Measurements from ENCODE around the gene NUDT6. TPM values are rescaled to one million over a fixed set of nuclear protein-coding genes. Genes with fewer than 3 reads are reported as not detected.

The NUDT6 gene
- polyA plus RNA-seq, 3 donors: 13.7 to 19.5 (median 18.9) TPM

- peak; percentile 74 to 92 (median 82) for DNase-seq (ENCODE audit: extremely low read depth in 1 of 11, low read depth in 9 of 11, low spot score in 4 of 11)
Measured at GRCh38 chr4:122922877-122923511, 597 bp upstream of the NUDT6 start.

- DNase-seq (ENCODE audit: extremely low read depth in 1 of 11, low read depth in 9 of 11, low spot score in 4 of 11): no peak
Measured at GRCh38 chr4:122921300-122921699, 1.1 kb downstream of the NUDT6 start.

DNA sequence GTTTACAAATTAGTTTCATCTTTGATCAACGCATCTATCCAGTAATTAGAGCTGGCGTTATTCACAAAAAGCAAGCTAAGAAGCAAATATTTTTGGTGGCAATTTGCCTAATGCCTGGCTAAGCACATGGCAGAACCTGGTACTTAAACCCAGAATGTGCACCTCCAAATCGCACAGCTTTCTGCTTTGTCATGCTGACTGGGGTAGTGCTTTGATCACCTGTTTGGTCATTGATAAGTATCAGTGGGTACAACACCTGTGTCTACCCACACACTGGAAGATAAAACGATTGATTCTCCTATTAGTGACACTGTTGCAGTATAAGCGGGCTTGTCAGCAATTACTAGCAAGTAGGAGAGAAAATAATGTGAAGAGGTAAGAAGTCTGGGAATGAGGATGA, 1.9 kb downstream of the NUDT6 start:
- DNase-seq (ENCODE audit: extremely low read depth in 1 of 11, low read depth in 9 of 11, low spot score in 4 of 11): no peak

- no peak for DNase-seq (ENCODE audit: extremely low read depth in 1 of 11, low read depth in 9 of 11, low spot score in 4 of 11)
Measured at GRCh38 chr4:122917731-122918130, 4.7 kb downstream of the NUDT6 start.

DNA sequence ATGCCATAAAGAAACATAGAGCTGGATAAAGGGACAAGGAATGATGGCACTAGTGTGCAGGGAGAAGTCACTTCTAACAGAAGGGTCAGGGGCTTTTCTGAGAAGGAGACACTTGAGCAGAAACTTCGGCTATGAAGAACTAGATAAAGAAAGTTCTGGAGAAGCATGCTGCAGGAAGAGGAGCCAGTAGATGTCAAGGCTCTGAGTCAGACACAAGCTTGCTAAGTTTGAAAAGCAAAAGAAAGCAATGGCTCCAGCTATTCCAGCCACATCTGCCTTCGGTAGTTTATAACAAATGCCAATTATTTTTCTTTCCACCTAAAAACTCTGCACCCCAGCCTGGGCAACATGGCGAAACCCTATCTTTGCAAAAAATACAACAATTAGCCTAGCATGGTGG, 7.5 kb downstream of the NUDT6 start:
- DNase-seq (ENCODE audit: extremely low read depth in 1 of 11, low read depth in 9 of 11, low spot score in 4 of 11): no peak

GRCh38 chr4:122914292-122914904, 8.0 kb downstream of the NUDT6 start:
- peak in 4 of 11 donors; percentile 25 to 59 (median 32) for DNase-seq (ENCODE audit: extremely low read depth in 1 of 11, low read depth in 9 of 11, low spot score in 4 of 11)

DNA sequence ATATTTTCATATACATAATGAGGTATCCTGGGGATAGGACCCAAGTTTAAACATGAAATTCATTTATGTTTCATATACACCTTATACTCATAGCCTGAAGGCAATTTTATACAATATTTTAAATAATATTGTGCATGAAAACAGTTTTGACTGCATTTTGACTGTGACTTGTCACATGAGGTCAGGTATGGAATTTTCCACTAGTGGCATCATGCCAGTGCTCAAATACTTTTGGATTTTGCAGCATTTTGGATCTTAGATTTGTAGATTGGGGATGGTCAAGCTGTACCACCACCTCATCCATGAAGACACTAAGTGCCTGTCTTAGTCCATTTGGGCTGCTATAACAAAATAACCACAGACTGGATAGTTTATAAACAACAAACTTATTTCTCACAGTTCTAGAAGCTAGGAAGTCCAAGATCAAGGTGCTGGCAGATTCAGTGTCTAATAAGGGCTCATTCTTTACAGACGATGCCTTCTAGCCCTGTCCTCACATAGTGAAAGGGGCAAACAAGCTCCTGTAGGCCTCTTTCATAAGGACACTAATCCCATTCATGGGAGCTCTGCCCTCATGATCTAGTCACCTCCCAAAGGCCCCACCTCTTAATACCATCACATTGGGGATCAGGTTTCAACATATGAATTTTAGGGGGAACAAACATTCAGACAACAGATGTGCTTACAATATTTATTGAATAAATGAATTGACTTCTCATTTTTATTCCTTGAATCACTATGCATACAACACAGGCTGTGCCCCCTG, 9.4 kb downstream of the NUDT6 start:
- DNase-seq (ENCODE audit: extremely low read depth in 1 of 11, low read depth in 9 of 11, low spot score in 4 of 11): no peak

- no peak for DNase-seq (ENCODE audit: extremely low read depth in 1 of 11, low read depth in 9 of 11, low spot score in 4 of 11)
Measured at GRCh38 chr4:122911588-122911987, 10.8 kb downstream of the NUDT6 start.

DNA sequence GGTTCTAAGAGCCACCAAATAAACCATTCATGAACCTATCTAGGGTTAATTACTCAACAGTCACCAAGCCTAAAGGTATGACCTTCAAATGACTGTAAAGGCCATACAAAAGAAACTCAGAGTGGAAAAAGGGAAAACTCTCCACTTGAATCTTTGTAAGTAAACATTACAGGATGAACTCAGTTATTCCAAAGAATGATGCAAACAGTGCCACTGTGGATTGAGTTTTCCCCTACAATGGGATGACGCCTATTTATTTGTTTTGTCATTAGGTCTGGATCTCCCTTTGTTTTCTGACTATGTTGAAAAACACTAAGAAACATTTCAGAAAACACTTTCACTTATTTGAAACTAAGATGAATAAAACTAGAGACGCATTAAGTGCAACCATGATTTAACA, 12.7 kb downstream of the NUDT6 start:
- no peak for DNase-seq (ENCODE audit: extremely low read depth in 1 of 11, low read depth in 9 of 11, low spot score in 4 of 11)

- DNase-seq (ENCODE audit: extremely low read depth in 1 of 11, low read depth in 9 of 11, low spot score in 4 of 11): no peak
Measured at GRCh38 chr4:122908223-122908622, 14.2 kb downstream of the NUDT6 start.

GRCh38 chr4:122906859-122907305, 15.5 kb downstream of the NUDT6 start:
- DNase-seq (ENCODE audit: extremely low read depth in 1 of 11, low read depth in 9 of 11, low spot score in 4 of 11): no peak

- no peak for DNase-seq (ENCODE audit: extremely low read depth in 1 of 11, low read depth in 9 of 11, low spot score in 4 of 11)
Measured at GRCh38 chr4:122903766-122904288, 18.6 kb downstream of the NUDT6 start.

DNA sequence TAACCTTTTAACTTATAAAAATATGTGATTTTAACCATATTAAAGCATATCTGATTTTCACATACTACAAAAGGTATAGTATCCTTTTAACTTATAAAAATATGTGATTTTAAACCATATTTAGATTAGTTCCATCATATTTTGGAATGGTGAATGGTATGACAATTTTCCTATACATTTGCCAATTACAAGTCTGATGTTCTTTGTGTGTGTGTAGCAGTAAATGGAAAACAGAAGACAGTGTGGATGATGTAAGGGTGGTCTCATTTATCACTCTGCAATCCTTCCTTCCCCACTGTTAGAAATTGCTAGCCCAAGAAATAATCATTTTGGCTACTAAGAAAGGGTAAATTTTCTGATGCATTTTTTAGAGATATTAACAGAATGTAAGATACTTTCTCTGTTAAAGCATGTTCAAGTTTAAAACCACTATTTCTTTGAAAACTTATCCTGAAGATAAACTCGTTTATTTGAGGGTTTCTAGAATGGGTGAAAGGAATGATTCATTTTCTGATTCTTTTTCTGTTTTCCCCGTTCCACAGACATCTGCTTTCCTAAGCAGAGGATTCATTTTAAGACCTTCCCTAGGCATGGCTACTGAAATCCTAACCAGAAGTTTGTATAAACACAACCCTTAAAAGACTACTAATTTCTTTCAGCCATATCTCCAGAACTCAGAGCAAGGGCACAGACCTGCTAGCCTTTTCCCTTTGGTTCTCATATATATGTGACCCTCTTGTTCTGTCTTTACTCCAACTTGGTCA, 21.0 kb downstream of the NUDT6 start:
- DNase-seq (ENCODE audit: extremely low read depth in 1 of 11, low read depth in 9 of 11, low spot score in 4 of 11): no peak

DNA sequence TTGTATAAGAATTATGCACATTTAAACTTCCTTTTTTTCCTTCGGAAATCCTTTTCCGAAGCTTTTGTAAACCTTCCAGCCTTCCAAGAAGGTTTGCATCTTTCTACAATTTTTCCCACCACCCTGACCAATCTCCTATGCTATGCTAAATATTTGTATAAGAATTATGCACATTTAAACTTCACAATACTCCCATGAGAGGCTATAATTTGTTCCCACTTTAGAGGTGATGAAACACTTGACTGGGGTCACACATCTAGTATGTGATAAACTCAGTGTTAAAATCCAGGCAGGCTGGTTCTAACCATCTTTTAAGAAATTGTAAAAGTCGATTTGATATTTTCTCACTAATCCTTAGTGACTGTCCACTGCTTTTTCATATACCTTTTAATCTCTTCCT, 22.1 kb downstream of the NUDT6 start:
- DNase-seq (ENCODE audit: extremely low read depth in 1 of 11, low read depth in 9 of 11, low spot score in 4 of 11): no peak

GRCh38 chr4:122899682-122900081, 22.7 kb downstream of the NUDT6 start:
- no peak for DNase-seq (ENCODE audit: extremely low read depth in 1 of 11, low read depth in 9 of 11, low spot score in 4 of 11)

GRCh38 chr4:122898370-122899150, 23.8 kb downstream of the NUDT6 start:
- DNase-seq (ENCODE audit: extremely low read depth in 1 of 11, low read depth in 9 of 11, low spot score in 4 of 11): no peak

DNA sequence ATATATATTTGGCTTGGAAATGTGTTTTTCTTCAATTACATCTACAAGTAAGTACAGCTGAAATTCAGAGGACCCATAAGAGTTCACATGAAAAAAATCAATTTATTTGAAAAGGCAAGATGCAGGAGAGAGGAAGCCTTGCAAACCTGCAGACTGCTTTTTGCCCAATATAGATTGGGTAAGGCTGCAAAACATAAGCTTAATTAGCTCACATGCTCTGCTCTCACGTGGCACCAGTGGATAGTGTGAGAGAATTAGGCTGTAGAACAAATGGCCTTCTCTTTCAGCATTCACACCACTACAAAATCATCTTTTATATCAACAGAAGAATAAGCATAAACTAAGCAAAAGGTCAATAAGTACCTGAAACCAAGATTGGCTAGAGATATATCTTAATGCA, 26.1 kb downstream of the NUDT6 start:
- DNase-seq (ENCODE audit: extremely low read depth in 1 of 11, low read depth in 9 of 11, low spot score in 4 of 11): no peak

GRCh38 chr4:122895336-122895995, 26.9 kb downstream of the NUDT6 start:
- DNase-seq (ENCODE audit: extremely low read depth in 1 of 11, low read depth in 9 of 11, low spot score in 4 of 11): no peak

All from renal cortex interstitium (tissue), 11 donors.